OCI-LY7 (cell line): ENCODE data around the gene NBEAL2.

Source experiments
- CTCF ChIP-seq: fragments of 200-600 bp; sonication (generic); conservative IDR thresholded peaks from 2 replicates; pipeline ENCODE4 v1.5.1; 2014; ENCODE audit warnings: mild to moderate bottlenecking, antibody characterized with exemption, low read length, moderate library complexity, mixed read lengths
- EZH2phosphoT487 ChIP-seq: fragments of 200-600 bp; sonication (generic); IDR thresholded peaks from 2 replicates; pipeline ENCODE4 v1.6.1; 2018; ENCODE audit warnings: low read depth, borderline replicate concordance, mild to moderate bottlenecking, mixed run types, antibody characterized with exemption, low read length, moderate library complexity, mixed read lengths

- TF ChIP-seq CTCF, result no peak
- TF ChIP-seq EZH2phosphoT487, result no peak
Measured at GRCh38 chr3:46993292-46993691, 13.8 kb downstream of the NBEAL2 start.
